ENCODE measurements around the gene MBOAT2.
"Not testable (repeated sequence)": the region's sequence is repeated elsewhere in the genome, so short reads cannot be mapped to it uniquely, and the experiment has no call there.

The MBOAT2 gene, protein sequence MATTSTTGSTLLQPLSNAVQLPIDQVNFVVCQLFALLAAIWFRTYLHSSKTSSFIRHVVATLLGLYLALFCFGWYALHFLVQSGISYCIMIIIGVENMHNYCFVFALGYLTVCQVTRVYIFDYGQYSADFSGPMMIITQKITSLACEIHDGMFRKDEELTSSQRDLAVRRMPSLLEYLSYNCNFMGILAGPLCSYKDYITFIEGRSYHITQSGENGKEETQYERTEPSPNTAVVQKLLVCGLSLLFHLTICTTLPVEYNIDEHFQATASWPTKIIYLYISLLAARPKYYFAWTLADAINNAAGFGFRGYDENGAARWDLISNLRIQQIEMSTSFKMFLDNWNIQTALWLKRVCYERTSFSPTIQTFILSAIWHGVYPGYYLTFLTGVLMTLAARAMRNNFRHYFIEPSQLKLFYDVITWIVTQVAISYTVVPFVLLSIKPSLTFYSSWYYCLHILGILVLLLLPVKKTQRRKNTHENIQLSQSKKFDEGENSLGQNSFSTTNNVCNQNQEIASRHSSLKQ

DNA sequence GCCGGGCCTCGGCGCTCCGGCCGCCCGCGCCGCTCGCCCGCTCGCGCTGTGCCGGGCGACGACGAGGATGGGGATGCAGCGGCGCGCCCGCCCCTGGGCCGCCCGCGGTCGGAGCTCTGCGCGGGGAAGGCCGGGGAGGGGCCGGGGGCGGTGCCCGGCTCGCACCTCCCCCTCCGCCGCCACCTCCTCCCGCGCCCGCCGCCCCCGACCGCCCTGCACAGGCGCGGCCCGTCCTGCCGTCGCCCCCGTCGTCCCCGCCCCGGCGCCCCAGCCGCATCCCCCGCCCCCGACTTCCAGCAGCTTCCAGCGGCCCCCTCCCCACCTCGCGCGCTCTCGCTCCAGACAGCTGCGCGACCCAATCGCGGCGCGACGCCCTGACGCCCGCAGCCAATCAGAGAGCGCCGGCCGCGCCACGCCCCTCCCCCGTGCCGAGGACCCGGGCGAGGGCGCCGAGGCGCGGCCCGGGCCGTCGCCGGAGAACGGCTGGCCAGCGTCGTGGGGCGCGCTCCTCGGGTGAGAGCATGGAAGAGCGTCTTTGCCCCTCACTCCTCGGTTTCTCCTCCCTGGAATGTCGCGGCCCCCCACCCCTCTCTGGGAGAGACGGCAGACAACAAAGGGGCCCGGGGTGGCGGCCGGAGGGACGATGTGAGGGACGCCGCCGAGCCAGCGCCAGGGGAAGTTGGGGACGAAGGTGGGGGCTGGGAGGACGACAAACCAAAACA, at the start of gene MBOAT2:
Gene MBOAT2, minus strand, starts transcription at position 69 of the 722 bp plus-strand sequence. CDS start 70 bp downstream, outside the sequence.
- DNase-seq = peak; percentile 69

DNA sequence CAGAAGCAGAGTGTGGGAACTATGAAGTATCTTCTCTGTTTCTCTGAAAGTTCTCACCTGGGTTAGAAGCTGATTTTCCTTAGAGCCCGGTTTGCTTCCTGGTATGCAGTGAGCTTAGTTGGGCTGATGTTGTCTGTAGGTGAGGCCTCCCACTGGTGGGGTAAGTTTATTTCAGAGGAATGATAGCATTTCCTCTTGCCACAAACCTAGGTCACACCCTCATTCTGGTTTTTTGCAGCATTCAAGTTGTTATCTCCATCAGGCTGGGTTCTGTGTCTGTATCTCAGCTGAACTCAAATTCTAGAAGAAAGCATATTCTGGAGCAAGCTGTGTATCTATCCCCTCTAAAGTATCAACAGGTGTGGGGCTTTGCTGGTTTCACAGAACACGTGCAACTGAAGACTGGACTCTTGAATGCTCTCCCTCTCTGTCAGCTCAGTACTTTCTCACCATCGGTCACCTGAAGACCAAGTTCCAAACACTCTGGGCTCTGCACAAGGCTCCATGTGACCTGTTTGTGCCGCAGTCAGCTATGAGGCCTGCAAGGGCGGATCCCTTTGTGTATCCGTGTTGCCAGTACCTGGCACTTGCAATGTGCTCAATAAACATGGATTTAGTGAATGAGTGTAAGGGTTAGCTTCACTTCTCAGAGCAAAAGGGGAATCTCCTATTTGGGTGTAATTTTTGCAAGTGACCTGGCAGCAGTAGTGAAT, 49.5 kb upstream of the MBOAT2 start:
- no peak for DNase-seq

DNA sequence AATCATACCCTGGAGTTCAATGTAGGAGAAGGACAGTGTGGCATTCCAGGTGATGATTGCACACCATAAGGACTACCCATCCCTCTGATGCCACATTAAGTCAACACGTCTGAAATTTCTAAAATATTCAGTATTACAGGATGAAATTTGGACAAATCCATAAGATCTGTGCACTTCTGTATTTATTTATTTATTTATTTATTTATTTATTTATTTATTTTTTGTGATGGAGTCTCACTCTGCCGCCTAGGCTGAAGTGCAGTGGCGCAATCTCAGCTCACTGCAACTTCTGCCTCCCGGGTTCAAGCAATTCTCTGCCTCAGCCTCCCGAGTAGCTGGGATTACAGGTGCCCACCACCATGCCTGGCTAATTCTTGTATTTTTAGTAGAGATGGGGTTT, 48.0 kb upstream of the MBOAT2 start:
- DNase-seq = not testable (repeated sequence)

DNA sequence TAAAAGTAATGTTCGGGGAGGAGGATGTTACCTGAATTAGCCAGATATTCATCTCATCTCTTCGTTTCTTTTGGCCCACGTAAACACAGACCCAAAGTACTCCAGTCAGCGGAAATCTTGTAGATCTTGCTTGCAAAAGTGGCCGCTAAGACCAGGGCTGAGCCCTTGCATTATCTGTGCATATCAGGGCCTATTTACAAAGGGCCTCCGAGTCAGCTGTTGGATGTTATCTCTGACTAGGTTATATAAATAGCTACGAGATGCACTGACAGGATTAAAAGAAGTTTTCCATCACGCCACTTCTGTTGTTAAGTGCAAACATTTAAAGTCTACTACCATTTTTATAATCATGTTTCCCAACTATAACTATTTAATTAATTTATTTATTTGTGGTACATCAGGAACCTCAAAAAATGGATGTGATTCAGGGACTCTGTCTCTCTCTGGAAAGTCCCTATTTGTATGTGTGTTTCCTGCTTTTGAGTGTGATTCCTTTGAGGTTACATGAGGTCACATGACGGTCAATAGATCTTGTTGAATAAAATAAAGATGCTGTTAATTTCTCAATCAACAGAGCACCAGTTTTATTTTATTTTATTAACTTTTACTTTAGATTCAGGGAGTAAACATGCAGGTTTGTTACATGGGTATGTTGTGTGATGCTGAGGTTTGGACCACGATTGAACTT, 46.8 kb upstream of the MBOAT2 start:
- no peak for DNase-seq

DNA sequence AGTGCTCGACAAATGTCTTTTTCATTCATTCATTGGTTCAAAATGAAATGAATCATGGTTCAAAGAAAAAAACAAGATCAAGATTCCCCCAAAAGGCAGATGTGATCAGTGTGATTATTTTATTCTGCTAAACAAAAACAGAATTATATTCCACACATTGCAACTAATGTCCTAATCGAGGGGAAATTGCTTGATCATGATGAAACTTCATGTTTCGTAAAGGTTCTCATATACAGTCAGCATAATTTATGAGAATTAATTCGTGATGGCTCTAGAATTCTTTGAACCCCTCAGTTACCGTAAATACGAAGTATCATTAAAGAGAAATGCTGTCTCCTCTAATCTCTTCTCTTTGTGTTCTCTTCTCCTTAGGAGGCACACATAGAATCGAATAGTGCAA, 42.1 kb upstream of the MBOAT2 start:
- DNase-seq = no peak

DNA sequence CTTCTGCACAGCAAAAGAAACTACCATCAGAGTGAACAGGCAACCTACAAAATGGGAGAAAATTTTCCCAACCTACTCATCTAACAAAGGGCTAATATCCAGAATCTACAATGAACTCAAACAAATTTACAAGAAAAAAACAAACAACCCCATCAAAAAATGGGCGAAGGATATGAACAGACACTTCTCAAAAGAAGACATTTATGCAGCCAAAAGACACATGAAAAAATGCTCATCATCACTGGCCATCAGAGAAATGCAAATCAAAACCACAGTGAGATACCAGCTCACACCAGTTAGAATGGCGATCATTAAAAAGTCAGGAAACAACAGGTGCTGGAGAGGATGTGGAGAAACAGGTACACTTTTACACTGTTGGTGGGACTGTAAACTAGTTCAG, 40.0 kb upstream of the MBOAT2 start:
- DNase-seq = not testable (repeated sequence)

DNA sequence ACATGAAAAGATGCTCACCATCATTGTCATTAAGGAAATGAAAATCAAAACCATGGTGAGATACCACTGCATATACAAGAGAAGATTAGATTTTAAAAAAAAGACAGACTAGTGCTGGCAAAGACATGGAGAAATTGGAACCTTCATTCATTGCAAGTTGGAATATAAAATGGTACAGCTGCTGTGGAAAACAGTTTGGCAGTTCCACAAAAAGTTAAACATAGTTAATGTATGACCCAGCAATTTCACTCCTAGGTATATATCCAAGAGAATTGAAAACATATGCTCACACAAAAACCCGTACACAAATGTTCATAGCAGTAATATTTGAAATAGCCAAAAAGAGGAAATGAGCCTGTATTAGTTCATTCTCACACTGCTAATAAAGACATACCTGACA, 33.7 kb upstream of the MBOAT2 start:
- no peak for DNase-seq

DNA sequence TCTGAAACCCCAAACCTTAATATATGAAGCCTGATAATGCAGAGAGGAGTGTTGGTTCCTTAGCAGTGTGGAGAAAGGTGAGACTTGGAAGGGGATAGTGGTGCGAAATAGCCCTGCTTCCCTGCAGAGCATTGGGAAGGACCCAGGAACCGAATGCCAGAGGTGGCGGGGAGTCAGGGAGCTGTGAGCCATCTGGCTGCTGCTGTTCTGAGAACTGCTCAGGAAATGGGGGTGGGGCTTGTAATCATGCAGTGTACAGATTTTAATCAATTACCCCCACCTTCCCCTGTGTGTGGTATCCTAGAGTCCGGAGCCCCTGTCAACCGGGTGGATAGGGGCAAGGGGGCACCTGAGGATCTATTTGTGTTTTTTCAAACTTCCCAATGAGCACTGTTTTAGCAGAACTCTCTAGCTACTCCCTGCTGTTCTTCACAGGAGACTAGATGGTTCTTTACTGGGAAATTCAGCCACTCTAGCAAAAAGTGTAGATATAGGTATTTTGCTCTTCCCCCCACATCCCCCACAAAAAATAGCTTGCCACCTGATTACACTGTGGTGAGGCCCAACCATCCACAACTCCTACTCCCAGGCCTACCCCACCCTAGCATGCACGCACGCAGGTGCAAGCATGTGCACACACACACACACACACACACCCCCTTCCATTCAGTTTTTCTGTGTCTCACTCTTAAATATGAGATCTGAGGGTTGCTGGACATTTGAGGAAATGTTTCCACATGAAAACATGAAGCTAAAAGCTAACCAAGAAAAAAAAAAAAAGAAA, 30.1 kb upstream of the MBOAT2 start:
- no peak for DNase-seq

DNA sequence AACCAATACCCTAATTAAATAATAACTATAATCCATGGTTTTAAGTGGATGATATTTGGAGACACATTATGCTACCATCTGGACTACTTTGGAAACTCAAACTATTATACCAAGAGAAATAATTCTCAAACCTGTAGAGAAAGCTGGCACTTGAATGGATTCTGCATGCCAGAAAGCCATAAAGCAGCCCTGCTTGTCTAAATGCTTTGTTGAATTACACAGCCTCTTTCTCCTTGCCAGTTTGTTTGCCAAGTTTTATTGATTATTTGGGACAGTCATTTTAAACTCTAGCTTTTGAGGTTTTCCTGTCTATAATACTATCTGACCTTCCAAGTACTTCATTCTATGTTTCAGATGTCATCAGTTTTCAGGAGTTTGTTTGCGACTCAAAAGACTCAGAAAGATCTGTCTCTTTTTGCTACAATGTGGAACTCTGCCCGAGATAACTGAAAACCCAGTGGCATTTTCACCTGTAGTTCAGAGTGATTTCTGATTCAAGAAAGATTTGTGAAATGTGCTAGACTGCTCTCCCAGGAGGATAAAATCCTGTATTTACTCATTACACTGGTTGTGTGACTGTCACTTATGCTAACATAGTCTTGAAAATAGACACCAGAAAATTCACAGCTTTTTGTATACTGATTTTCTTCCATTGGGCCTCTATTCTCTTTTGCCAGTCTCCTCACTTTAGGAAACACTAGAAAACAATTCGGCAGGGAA, 29.2 kb upstream of the MBOAT2 start:
- no peak for DNase-seq

DNA sequence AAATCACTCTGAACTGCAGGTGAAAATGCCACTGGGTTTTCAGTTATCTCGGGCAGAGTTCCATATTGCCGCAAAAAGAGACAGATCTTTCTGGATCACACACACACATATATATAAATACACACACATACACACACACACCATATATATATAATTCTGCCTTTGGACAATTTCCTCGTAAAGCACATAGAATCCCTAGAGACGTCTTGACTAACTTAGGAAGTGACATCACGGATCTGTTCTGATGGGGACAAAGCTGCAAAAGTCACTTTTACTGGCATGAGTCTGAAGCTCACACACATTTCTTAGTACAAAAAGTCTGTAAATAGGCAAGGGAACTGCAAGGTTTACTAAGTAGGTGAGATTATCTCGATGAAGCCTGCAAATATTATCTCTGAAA, 28.6 kb upstream of the MBOAT2 start:
- no peak for DNase-seq

DNA sequence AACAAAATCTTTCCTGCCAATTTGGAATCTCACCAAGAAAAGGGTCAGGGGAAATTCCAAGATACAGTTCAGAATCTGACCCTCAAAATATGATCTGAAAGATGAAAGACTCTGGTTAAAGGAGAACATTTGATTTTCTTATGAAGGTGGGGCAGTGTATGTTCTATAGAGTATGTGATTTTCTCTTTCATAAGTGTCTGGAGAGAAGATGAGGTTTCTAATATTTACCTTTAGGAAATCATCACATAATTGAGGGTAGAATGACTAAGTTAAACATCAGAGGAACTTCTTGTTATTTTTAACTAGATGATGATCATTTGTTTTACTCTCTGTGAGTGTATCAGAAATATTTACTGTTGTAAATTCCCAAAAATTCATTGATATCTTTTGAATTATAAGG, 27.8 kb upstream of the MBOAT2 start:
- no peak for DNase-seq

DNA sequence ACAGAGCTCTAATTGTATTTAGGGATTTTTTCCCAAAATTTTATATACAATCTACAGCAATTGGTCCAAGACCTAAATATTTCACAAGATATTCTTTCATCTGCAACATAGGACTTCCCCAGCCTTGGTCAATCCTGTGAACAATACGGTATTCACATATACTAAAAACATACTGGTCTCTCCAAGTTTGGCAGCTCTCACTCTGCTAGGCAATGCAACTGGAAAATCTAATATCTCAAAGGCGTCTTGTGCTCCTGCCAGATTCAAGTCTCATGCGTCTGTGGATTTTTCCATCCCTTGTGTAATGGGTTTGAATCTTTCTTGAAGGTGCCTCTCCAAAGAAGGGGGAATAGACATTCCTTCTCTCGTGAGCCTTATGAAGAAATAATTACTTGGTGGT, 27.4 kb upstream of the MBOAT2 start:
- DNase-seq = no peak

DNA sequence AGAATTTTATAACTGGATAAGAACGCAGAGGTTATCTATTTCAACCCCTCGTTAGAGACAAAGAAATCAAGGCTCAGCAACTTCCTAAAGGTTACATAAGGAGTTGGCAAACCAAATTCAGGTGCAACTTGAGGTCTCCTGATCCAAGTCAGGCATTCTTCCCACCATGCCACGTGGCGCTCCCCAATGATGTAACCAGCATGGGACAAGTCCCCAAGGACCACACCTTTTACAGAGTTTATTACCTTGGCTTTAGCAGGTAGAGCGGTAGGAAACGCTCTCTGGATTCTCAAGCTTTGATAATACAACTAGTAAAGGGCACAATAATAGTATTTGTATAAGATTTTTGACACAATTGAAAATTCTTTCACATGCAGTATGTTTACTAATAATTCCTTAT, 26.7 kb upstream of the MBOAT2 start:
- no peak for DNase-seq

DNA sequence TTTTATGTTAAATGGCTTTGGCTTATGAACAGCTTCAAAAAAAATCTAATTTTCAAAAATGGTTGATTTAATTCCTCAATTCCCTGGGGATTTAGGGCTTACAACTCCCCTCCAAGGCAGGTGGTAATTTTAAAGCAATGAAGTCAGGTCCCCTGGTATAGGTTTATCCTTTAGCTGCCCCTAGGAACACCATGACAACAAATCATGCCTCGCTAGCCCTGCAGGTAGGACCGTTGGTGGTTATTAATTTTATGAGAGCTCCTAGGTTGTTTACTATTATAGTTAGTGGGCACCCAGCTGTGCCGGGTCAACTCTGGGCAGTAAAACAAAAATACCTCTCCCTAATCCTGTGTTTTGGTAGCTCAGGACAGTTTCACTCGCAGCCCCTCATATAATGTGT, 26.2 kb upstream of the MBOAT2 start:
- no peak for DNase-seq

DNA sequence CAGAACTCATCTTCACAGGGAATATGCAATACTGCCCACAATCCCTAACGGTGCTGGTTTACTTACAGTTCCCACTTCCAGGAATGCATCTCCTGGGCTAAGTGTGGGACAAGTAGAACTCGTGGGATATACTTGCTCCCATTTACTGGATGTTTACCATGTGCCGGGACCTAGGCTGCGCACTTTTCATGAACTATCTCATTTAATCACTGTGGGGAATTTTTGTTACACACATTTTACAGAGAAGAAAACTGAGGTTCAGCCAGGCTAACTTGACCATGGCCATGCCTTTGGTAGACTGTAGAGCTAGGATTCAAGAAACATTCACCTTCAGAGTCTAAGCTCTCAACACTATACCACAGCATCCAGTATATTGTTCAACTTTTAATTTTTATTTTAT, 24.4 kb upstream of the MBOAT2 start:
- no peak for DNase-seq

DNA sequence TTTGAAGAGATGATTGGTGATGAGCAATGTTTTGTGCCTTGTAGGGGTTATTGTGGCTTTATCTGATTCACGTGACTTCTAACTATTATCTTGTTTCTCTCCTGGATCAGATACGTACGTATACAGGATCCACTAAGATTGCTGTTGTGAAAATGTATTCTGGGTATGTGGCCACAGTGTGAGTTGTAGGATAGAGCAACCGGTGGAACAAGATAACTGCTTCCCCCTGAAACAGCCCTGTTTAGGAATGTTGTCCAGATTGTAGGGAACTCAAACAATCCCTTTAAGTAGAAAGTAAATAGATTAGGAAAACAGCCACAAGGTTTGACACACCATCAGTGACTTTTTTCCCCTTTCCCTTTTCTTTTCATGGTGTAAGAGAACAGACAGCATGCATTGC, 22.3 kb upstream of the MBOAT2 start:
- no peak for DNase-seq

DNA sequence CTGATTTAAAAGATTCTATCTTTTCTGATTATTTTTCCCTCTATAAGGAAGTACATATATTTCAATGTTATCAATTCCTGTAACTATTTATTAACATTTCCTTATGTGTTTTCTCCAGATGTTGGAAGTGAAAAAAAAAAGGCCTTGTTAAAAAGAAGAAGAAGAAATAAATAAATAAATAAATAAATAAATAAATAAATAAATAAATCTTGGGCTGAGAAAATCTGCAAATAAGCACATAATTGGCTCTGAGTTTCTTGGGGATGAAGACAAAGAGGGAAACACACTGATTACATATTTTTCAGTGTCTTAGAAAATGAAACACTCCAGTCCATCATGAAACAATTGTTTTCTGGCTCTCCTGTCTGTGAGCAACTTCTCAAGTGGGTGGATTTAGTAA, 21.1 kb upstream of the MBOAT2 start:
- DNase-seq = no peak

DNA sequence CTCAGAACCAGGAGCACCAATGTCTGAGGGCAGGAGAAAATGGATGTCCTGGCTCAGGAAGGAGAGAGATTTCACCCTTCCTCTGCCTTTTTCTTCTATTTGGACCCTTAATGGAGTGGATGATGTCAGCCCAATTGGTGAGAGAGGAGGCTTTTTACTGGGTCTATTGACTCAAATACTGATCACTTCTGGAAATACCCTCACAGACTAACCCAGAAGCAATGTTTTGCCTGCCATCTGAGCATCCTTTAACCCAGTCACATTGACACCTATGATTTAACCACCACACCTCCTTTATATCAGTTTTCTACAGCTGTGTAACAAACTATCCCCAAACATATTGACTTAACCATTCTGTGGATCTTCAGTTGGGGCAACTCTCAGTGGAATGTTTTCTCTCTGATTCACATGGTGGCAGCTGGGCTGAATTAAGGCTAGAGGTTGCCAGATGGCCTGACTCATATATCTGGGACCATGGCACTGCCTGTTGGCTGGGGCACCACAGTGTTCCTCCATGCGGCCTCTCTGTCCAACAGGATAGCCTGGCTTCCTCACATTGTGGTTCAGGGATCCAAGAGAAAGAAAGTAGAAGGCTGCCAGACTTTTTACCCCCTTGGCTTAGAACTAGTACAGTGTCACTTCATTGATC, 18.2 kb upstream of the MBOAT2 start:
- no peak for DNase-seq

DNA sequence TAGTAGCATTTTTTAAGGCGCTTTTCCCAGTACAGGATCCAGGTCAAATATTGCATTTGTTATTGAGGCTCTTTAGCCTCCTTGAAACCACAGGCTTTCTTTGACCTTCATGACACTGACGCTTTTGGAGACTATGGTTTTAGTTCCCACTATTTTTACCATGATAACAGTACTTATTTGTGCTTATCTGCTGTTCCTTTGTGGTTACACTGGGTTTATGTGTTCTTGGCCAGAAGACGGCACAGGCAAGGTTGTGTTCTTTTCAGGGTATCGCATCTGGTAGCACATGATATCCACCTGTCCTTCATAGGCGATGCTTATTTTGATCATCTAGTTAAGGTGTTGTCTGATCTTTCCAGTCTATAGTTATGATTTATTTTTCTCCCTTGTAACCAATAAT, 16.8 kb upstream of the MBOAT2 start:
- no peak for DNase-seq

DNA sequence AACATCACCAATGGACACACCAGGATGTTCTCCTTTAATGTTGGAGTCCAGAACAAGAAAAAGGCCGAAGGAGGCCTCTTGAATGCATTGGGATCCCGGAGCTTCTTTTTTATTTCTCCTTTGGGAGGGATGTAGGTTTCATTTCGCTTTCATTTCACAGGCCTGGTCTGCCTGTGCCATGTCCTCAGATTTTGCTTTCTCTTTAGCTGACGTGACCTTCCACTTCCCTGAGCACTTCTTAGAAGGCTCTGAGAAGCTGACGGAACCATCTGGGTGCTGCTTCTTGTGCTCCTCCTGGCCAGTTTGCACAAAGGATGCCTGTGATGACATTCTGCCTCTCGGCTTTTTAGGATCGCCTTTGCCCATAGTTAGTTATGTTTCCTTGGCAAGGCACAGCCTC, 15.1 kb upstream of the MBOAT2 start:
- DNase-seq = no peak

DNA sequence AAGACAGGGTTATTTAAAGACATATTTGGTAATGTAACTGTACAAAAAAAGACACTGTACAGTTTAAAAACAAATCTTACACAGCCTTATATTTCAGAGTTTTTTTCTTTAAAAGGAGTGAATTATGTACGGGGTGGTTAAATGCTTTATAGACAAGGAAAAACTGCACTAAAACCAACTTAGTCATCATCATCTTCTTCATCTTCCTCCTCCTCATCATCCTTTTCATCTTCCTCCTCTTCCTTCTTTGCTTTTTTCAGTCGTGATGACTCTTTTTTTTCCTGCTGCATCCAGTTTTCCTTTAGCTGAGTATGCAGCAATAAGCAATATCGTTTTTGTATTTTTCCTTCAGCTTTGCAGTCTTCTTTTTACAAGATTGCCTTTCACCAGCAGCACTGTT, 14.6 kb upstream of the MBOAT2 start:
- no peak for DNase-seq

Data from stimulated activated CD4-positive, alpha-beta T cell treated with anti-CD3 and anti-CD28 coated beads, Interleukin-1b, Interleukin-23, amount 100 ng/mL, for 48 hours (primary cell).